ENCODE data around the gene DLGAP1. TPM values are rescaled to one million over a fixed set of nuclear protein-coding genes. Genes with fewer than 3 reads are reported as not detected.

Gene DLGAP1
- total and polyA plus RNA-seq, 4 donors = 0.54 to 11.8 (median 3.1) TPM

DNA sequence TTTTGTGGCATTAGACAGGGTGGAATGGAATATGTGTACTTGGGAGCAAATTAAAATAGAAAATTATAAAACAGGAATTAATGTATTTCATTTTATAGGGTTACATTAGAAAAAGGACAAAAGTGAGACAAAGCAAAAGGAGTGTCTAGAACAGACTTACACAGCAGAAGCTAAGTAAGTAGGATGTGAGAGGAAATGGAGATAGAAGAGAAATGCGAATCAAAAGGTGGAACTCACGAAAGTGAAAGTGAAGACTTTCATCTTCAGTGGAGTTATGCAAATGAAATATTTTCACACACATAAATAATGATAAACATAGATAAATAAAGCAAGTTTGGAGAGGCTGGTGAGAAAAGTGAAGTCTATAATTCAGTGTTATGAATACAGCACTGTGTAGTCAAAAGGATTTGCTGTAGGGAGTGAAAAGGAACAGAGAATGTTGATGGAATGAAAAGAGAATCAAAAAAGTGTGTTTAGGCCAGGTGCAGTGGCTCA, 94.8 kb downstream of the DLGAP1 start:
- Histone ChIP-seq H3K27ac (ENCODE audit: low read depth in 1 of 2, low read length in 1 of 2) (no peak overlapping the region), H3K4me1 (ENCODE audit: control insufficient read depth in 5 of 5, insufficient read depth in 5 of 5, low read length in 5 of 5) (no peaks in the 10 kb centered on the region), H3K27me3 (ENCODE audit: control insufficient read depth in 3 of 3, insufficient read depth in 3 of 3, low read length in 2 of 3) (no peaks in the 10 kb centered on the region), H3K9me3 (ENCODE audit: control insufficient read depth in 4 of 4, insufficient read depth in 3 of 4, low read length in 3 of 4) (peaks cover 0 to 3% (median under 1%) of the 10 kb centered on the region in 4 donors), H3K4me3 (no peak overlapping the region), H3K9ac (ENCODE audit: insufficient read depth in 1 of 2, low read length in 2 of 2) (no peak overlapping the region), H3K36me3 (ENCODE audit: control insufficient read depth in 4 of 4, insufficient read depth in 4 of 4, low read length in 4 of 4) (no peaks in the 10 kb centered on the region)
- ATAC-seq (ENCODE audit: insufficient read depth, low FRiP score) (no peak), DNase-seq (no peak)
- no peak for TF ChIP-seq CTCF (IDR thresholded peaks at IDR 0.05; ENCODE audit: control extremely low read depth, extremely low read depth)
- WGBS, 2 donors = 78 to 86% methylated on average over 2 of the region's 2 CpGs

GRCh38 chr18:4358618-4359017, 96.5 kb downstream of the DLGAP1 start:
- Histone ChIP-seq H3K36me3 (ENCODE audit: control insufficient read depth in 4 of 4, insufficient read depth in 4 of 4, low read length in 4 of 4) (no peaks in the 10 kb centered on the region), H3K4me1 (ENCODE audit: control insufficient read depth in 5 of 5, insufficient read depth in 5 of 5, low read length in 5 of 5) (no peaks in the 10 kb centered on the region), H3K27me3 (ENCODE audit: control insufficient read depth in 3 of 3, insufficient read depth in 3 of 3, low read length in 2 of 3) (peaks cover 0 to 3% (median 0%) of the 10 kb centered on the region in 3 donors), H3K27ac (ENCODE audit: low read depth in 1 of 2, low read length in 1 of 2) (no peak overlapping the region), H3K4me3 (no peak overlapping the region), H3K9ac (ENCODE audit: insufficient read depth in 1 of 2, low read length in 2 of 2) (no peak overlapping the region), H3K9me3 (ENCODE audit: control insufficient read depth in 4 of 4, insufficient read depth in 3 of 4, low read length in 3 of 4) (peaks cover 0 to 5% (median under 1%) of the 10 kb centered on the region in 4 donors)
- WGBS, 2 donors = 61 to 65% methylated on average over 4 of the region's 4 CpGs
- DNase-seq (no peak), ATAC-seq (ENCODE audit: insufficient read depth, low FRiP score) (no peak)
- no peak for TF ChIP-seq CTCF (IDR thresholded peaks at IDR 0.05; ENCODE audit: control extremely low read depth, extremely low read depth)

DNA sequence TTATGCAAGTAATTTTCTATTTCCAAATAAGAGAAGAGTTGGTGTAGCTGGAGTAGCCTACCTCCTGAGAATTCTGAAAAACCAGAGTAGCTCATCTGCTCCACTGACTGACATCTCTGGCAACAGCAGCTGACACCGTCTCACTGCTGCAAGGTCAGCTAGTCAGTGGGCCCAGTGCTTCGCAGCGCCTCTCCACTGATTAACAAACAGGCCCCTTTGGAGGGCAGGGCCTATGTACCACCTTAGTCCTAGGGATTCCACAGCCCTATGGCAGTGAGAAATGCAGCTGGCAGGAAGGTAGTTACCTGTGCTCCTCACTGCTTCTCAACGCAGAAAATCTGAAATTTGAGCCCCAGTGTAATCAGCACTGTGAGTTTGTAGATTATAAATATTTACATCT, 97.5 kb downstream of the DLGAP1 start:
- Histone ChIP-seq H3K4me3 (no peak overlapping the region), H3K27ac (ENCODE audit: low read depth in 1 of 2, low read length in 1 of 2) (no peak overlapping the region), H3K9me3 (ENCODE audit: control insufficient read depth in 4 of 4, insufficient read depth in 3 of 4, low read length in 3 of 4) (peaks cover 0 to 5% (median 0%) of the 10 kb centered on the region in 4 donors), H3K9ac (ENCODE audit: insufficient read depth in 1 of 2, low read length in 2 of 2) (no peak overlapping the region), H3K4me1 (ENCODE audit: control insufficient read depth in 5 of 5, insufficient read depth in 5 of 5, low read length in 5 of 5) (no peaks in the 10 kb centered on the region), H3K27me3 (ENCODE audit: control insufficient read depth in 3 of 3, insufficient read depth in 3 of 3, low read length in 2 of 3) (peaks cover 0 to 5% (median 3%) of the 10 kb centered on the region in 3 donors), H3K36me3 (ENCODE audit: control insufficient read depth in 4 of 4, insufficient read depth in 4 of 4, low read length in 4 of 4) (no peaks in the 10 kb centered on the region)
- DNase-seq = peak in 1 of 3 donors; percentile 12
- 65 to 72% methylated on average over 4 of the region's 4 CpGs for WGBS, 2 donors
- ATAC-seq (ENCODE audit: insufficient read depth, low FRiP score) = no peak
- no peak for TF ChIP-seq CTCF (IDR thresholded peaks at IDR 0.05; ENCODE audit: control extremely low read depth, extremely low read depth)

DNA sequence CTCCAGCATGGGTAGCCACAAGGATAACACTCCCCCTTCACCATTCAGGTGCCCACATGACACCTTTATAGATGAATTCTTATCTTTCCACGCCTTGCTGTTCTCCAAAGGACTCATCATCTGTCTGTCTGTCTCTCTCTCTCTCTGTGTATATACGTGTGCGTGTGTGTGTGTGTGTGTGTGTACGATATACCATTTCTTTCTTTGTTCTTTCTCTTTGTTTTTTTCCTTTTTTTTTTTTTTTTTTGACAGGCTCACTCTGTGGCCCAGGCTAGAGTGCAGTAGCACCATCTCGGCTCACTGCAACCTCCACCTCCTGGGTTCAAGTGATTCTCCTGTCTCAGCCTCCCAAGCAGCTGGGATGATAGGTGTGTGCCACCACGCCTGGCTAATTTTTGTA, 98.2 kb downstream of the DLGAP1 start:
- no peaks in the 10 kb centered on the region for H3K36me3 ChIP-seq (ENCODE audit: control insufficient read depth in 4 of 4, insufficient read depth in 4 of 4, low read length in 4 of 4)
- no peak overlapping the region for H3K4me3 ChIP-seq
- H3K9me3 ChIP-seq (ENCODE audit: control insufficient read depth in 4 of 4, insufficient read depth in 3 of 4, low read length in 3 of 4) = peaks cover 0 to 2% (median 0%) of the 10 kb centered on the region in 4 donors
- H3K4me1 ChIP-seq (ENCODE audit: control insufficient read depth in 5 of 5, insufficient read depth in 5 of 5, low read length in 5 of 5) = no peaks in the 10 kb centered on the region
- 81 to 82% methylated on average over 6 of the region's 6 CpGs for WGBS, 2 donors
- TF ChIP-seq CTCF (IDR thresholded peaks at IDR 0.05; ENCODE audit: control extremely low read depth, extremely low read depth) = no peak
- DNase-seq (no peak), ATAC-seq (ENCODE audit: insufficient read depth, low FRiP score) (no peak)
- no peak overlapping the region for H3K27ac ChIP-seq (ENCODE audit: low read depth in 1 of 2, low read length in 1 of 2)
- no peak overlapping the region for H3K9ac ChIP-seq (ENCODE audit: insufficient read depth in 1 of 2, low read length in 2 of 2)
- peaks cover 0 to 5% (median 3%) of the 10 kb centered on the region in 3 donors for H3K27me3 ChIP-seq (ENCODE audit: control insufficient read depth in 3 of 3, insufficient read depth in 3 of 3, low read length in 2 of 3)

Measured in lung (tissue), 12 donors.